Uterus (tissue), 2 donors: ENCODE results near the gene SART1.

Experiments
- CTCF ChIP-seq, 4 experiments: fragments of 200-600 bp in 2 of 4; fragments of 450-650 bp in 2 of 4; sonication (generic) in 2 of 4; IDR thresholded peaks; one replicate each; pipeline ENCODE4 v1.5.1; 2016 to 2019; ENCODE audit warnings: antibody characterized with exemption in 4 of 4, mild to moderate bottlenecking in 2 of 4, moderate library complexity in 1 of 4
- POLR2A ChIP-seq, 2 donors: fragments of 450-650 bp; IDR thresholded peaks; one replicate each; pipeline ENCODE4 v1.6.1; 2016; ENCODE audit warnings: antibody characterized with exemption in 2 of 2, mild to moderate bottlenecking in 1 of 2, moderate library complexity in 1 of 2

DNA sequence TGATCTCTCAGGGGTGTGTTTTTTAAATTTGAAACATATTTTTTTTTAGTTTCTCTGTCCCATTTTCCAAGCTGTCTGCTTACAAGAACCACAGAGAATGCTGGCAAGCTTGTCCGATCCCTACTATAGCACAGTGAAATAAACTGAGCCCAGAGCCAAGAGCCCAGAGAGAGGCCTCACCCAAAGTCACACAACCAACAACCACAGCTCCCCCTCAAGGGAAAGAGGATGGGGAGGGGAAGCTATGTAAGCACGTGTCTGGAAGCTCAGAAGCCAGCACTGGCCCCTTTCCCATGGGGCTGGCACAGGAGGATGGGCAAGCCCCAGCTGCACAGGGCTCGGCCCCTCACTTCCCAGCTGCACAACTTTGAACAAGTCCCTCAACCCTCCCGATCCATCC is 3.2 kb upstream of the SART1 start:
- TF ChIP-seq CTCF (IDR thresholded peaks at IDR 0.05) (no peak), POLR2A (IDR thresholded peaks at IDR 0.05) (no peak)
